ENCODE data around the gene SCN9A. TPM values are rescaled to one million over a fixed set of nuclear protein-coding genes. Genes with fewer than 3 reads are reported as not detected.

SCN9A gene
- total and polyA plus RNA-seq, 2 donors (not counting 1 experiment from before 2014, with no cell fraction given), result not detected

DNA sequence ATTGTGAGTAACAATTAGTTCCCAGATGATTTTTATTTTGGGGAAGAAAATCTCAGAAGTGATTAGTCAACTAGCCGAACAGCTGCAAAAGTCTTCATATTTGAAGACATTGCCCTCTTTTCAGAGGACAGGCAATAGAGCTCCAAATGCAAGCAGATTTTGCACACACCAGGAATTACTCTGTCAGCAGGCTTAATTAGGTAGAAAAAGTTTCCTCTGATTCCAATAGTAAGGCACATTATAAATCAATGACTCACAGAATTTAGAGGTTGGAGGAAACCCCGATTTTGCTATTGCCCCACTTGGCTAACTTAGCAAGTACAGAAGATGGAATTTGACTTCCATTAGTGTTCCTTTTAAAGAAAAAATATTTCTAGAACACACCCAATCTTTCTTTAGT, 217.2 kb downstream of the SCN9A start:
- H3K27me3 ChIP-seq (replicated peaks in 1 of 4; ENCODE audit: control extremely low read depth in 1 of 4, control insufficient read depth in 3 of 4, insufficient read depth in 4 of 4, low read length in 3 of 4), result no peaks in the 10 kb centered on the region
- H4K20me1 ChIP-seq (ENCODE audit: control insufficient read depth, insufficient read depth, low read length, poor library complexity, severe bottlenecking), result no peaks in the 10 kb centered on the region
- no peak for DNase-seq
- ChIA-PET CTCF (no interaction called here), POLR2A (no interaction called here)
- no peaks in the 10 kb centered on the region for H3K9me3 Mint-ChIP-seq (ENCODE audit: insufficient read depth)
- no peak overlapping the region for H3K27ac Mint-ChIP-seq
- no peak overlapping the region for H3K4me3 Mint-ChIP-seq
- no peaks in the 10 kb centered on the region for H3K4me1 ChIP-seq (ENCODE audit: control insufficient read depth in 2 of 2, insufficient read depth in 2 of 2, low read length in 2 of 2)
- no peak overlapping the region for H3K4me2 ChIP-seq (replicated peaks; ENCODE audit: low read depth, low read length, poor library complexity, severe bottlenecking)
- no peak overlapping the region for H3K4me3 ChIP-seq (ENCODE audit: control extremely low read depth in 1 of 5, extremely low read depth in 1 of 5, insufficient read depth in 1 of 5, low read depth in 2 of 5, low read length in 4 of 5)
- TF ChIP-seq, protein P1, sequence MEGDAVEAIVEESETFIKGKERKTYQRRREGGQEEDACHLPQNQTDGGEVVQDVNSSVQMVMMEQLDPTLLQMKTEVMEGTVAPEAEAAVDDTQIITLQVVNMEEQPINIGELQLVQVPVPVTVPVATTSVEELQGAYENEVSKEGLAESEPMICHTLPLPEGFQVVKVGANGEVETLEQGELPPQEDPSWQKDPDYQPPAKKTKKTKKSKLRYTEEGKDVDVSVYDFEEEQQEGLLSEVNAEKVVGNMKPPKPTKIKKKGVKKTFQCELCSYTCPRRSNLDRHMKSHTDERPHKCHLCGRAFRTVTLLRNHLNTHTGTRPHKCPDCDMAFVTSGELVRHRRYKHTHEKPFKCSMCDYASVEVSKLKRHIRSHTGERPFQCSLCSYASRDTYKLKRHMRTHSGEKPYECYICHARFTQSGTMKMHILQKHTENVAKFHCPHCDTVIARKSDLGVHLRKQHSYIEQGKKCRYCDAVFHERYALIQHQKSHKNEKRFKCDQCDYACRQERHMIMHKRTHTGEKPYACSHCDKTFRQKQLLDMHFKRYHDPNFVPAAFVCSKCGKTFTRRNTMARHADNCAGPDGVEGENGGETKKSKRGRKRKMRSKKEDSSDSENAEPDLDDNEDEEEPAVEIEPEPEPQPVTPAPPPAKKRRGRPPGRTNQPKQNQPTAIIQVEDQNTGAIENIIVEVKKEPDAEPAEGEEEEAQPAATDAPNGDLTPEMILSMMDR (IDR thresholded peaks at IDR 0.05), result no peak
- TF ChIP-seq EZH2 (IDR thresholded peaks at IDR 0.05; ENCODE audit: borderline replicate concordance, insufficient read depth, low read depth, low read length, poor library complexity, severe bottlenecking), result no peak
- no peaks in the 10 kb centered on the region for H3K79me2 ChIP-seq (ENCODE audit: control insufficient read depth, insufficient read depth, low read length)
- H3K36me3 ChIP-seq (replicated peaks in 1 of 2; ENCODE audit: control extremely low read depth in 1 of 2, control insufficient read depth in 1 of 2, extremely low read depth in 1 of 2, insufficient read depth in 2 of 2, low read length in 1 of 2), result no peaks in the 10 kb centered on the region
- no CpG with 5 or more reads among the region's 2 CpGs for WGBS (ENCODE audit: insufficient coverage)
- H3K27ac ChIP-seq (ENCODE audit: low read length in 2 of 2), result no peak overlapping the region
- peaks cover 5% of the 10 kb centered on the region for H3K27me3 Mint-ChIP-seq
- no peaks in the 10 kb centered on the region for H3K4me1 Mint-ChIP-seq
- H3K9me3 ChIP-seq (ENCODE audit: control extremely low read depth in 1 of 3, control insufficient read depth in 2 of 3, insufficient read depth in 1 of 3, low read length in 2 of 3), result no peaks in the 10 kb centered on the region
- no peak overlapping the region for H3K9ac ChIP-seq (ENCODE audit: low read length)
- H2AFZ ChIP-seq (ENCODE audit: insufficient read depth, low read depth, low read length, poor library complexity, severe bottlenecking), result no peak overlapping the region
- intact Hi-C loops (cut with micrococcal nuclease), result no loop called here
- ATAC-seq (ENCODE audit: low read depth), result no peak

DNA sequence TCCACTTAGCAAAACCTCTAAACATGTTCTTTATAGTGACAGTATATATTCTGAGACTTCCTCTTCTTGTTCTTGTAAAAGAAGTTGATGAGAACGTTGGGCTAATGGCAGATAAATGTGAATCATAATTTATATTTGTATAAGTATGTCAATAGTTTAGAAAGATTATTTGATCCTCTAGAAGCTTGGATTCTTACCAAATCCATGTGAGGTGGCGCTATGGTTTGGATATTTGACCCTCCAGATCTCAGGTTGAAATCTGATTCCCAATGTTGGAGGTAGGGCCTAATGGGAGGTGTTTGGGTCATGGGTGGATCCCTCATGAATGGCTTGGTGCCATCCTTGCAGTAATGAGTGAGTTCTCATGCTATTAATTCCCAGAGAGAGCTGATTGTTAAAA, 218.2 kb downstream of the SCN9A start:
- Histone ChIP-seq H3K4me3 (ENCODE audit: control extremely low read depth in 1 of 5, extremely low read depth in 1 of 5, insufficient read depth in 1 of 5, low read depth in 2 of 5, low read length in 4 of 5) (no peak overlapping the region), H3K9me3 (ENCODE audit: control extremely low read depth in 1 of 3, control insufficient read depth in 2 of 3, insufficient read depth in 1 of 3, low read length in 2 of 3) (no peaks in the 10 kb centered on the region)
- CTCF ChIA-PET, result no interaction called here

More for the DNA sequence above, 218.2 kb downstream of the SCN9A start:
- TF ChIP-seq, protein P1 (IDR thresholded peaks at IDR 0.05), result no peak
- TF ChIP-seq EZH2 (IDR thresholded peaks at IDR 0.05; ENCODE audit: borderline replicate concordance, insufficient read depth, low read depth, low read length, poor library complexity, severe bottlenecking), result no peak
- H3K4me3 Mint-ChIP-seq, result no peak overlapping the region
- no peak for ATAC-seq (ENCODE audit: low read depth)
- Histone ChIP-seq H3K27ac (ENCODE audit: low read length in 2 of 2) (no peak overlapping the region), H3K4me1 (ENCODE audit: control insufficient read depth in 2 of 2, insufficient read depth in 2 of 2, low read length in 2 of 2) (no peaks in the 10 kb centered on the region), H3K27me3 (replicated peaks in 1 of 4; ENCODE audit: control extremely low read depth in 1 of 4, control insufficient read depth in 3 of 4, insufficient read depth in 4 of 4, low read length in 3 of 4) (no peaks in the 10 kb centered on the region), H3K36me3 (replicated peaks in 1 of 2; ENCODE audit: control extremely low read depth in 1 of 2, control insufficient read depth in 1 of 2, extremely low read depth in 1 of 2, insufficient read depth in 2 of 2, low read length in 1 of 2) (no peaks in the 10 kb centered on the region), H3K79me2 (ENCODE audit: control insufficient read depth, insufficient read depth, low read length) (no peaks in the 10 kb centered on the region), H2AFZ (ENCODE audit: insufficient read depth, low read depth, low read length, poor library complexity, severe bottlenecking) (no peak overlapping the region), H3K9ac (ENCODE audit: low read length) (no peak overlapping the region), H3K4me2 (replicated peaks; ENCODE audit: low read depth, low read length, poor library complexity, severe bottlenecking) (no peak overlapping the region), H4K20me1 (ENCODE audit: control insufficient read depth, insufficient read depth, low read length, poor library complexity, severe bottlenecking) (no peaks in the 10 kb centered on the region)
- no peak for DNase-seq
- intact Hi-C loops (cut with micrococcal nuclease), result no loop called here
- H3K27ac Mint-ChIP-seq, result no peak overlapping the region
- POLR2A ChIA-PET, result no interaction called here
- 80% methylated on average over 1 of the region's 2 CpGs for WGBS (ENCODE audit: insufficient coverage)
- no peaks in the 10 kb centered on the region for H3K4me1 Mint-ChIP-seq
- H3K9me3 Mint-ChIP-seq (ENCODE audit: insufficient read depth), result no peaks in the 10 kb centered on the region
- peaks cover 7% of the 10 kb centered on the region for H3K27me3 Mint-ChIP-seq
